C4-2B (cell line): ENCODE measurements around the gene TOGARAM1.

Source experiments
- ZFX ChIP-seq: fragments of 450-650 bp; IDR thresholded peaks from 2 replicates; pipeline ENCODE4 v1.6.1; 2017
- TF ChIP-seq, protein P1 (sequence below): fragments of 450-650 bp; conservative IDR thresholded peaks from 2 replicates; pipeline ENCODE4 v1.5.1; 2017; ENCODE audit warnings: mild to moderate bottlenecking

DNA sequence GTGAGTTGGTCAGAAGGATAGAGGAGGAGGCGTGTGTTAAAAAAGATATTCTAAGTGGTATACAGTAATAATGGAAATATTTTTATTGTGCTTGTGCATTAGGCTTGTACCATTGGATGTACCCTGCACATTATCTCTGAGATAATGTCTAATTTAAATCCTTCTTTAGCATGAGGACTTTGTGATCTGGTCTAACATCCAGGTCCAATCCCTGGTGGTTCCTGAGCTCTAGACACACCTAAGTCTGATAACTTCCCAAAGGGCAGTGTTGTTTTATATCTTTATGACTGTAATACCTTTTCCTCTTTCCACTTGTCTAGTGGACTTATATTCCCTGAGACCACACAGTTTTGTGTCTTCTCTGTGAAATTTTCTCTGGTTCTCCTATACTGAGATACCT lies 142.6 kb downstream of the TOGARAM1 start:
- TF ChIP-seq, protein P1, sequence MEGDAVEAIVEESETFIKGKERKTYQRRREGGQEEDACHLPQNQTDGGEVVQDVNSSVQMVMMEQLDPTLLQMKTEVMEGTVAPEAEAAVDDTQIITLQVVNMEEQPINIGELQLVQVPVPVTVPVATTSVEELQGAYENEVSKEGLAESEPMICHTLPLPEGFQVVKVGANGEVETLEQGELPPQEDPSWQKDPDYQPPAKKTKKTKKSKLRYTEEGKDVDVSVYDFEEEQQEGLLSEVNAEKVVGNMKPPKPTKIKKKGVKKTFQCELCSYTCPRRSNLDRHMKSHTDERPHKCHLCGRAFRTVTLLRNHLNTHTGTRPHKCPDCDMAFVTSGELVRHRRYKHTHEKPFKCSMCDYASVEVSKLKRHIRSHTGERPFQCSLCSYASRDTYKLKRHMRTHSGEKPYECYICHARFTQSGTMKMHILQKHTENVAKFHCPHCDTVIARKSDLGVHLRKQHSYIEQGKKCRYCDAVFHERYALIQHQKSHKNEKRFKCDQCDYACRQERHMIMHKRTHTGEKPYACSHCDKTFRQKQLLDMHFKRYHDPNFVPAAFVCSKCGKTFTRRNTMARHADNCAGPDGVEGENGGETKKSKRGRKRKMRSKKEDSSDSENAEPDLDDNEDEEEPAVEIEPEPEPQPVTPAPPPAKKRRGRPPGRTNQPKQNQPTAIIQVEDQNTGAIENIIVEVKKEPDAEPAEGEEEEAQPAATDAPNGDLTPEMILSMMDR: no peak
- no peak for TF ChIP-seq ZFX
